GM23338 (cell line): ENCODE data around the gene MAP1B. TPM values are rescaled to one million over a fixed set of nuclear protein-coding genes. Genes with fewer than 3 reads are reported as not detected.
A peak's percentile ranks its signal among the peaks of the same experiment; 100 is the strongest.
"Not testable (repeated sequence)": the region's sequence is repeated elsewhere in the genome, so short reads cannot be mapped to it uniquely, and the experiment has no call there.

Source experiments
- ATAC-seq: fragments of 200-7000 bp; cut with Tn5 transposase; 3 replicates; pipeline ENCODE4 v1.9.1; 2020
- DNase-seq: peaks from one replicate; pipeline ENCODE4 v3.0.0-alpha.2; 2015; ENCODE audit warnings: low spot score
- H2AFZ ChIP-seq: fragments of 200-600 bp; sonication (generic); 2 replicates; pipeline ENCODE4 v1.8.0; 2016; ENCODE audit warnings: antibody characterized with exemption, mild to moderate bottlenecking, moderate library complexity
- H3F3A ChIP-seq: fragments of 200-600 bp; sonication (generic); replicated peaks from 2 replicates; pipeline ENCODE4 v1.8.0; 2017; ENCODE audit warnings: antibody characterized with exemption, mixed run types, low read depth
- H3K27ac ChIP-seq: fragments of 200-600 bp; sonication (generic); 2 replicates; pipeline ENCODE4 v1.6.1; 2016; ENCODE audit warnings: low read depth
- H3K27me3 ChIP-seq: fragments of 200-600 bp; sonication (generic); 2 replicates; pipeline ENCODE4 v1.8.0; 2016; ENCODE audit warnings: mild to moderate bottlenecking, mixed run types, moderate library complexity; ENCODE audit not compliant: insufficient read depth
- H3K36me3 ChIP-seq: fragments of 200-600 bp; sonication (generic); 2 replicates; pipeline ENCODE4 v1.8.0; 2016; ENCODE audit warnings: mild to moderate bottlenecking; ENCODE audit not compliant: insufficient read depth
- H3K4me1 ChIP-seq: fragments of 200-600 bp; sonication (generic); 2 replicates; pipeline ENCODE4 v1.8.0; 2016; ENCODE audit warnings: mild to moderate bottlenecking, moderate library complexity; ENCODE audit not compliant: insufficient read depth
- H3K4me2 ChIP-seq: fragments of 200-600 bp; sonication (generic); 2 replicates; pipeline ENCODE4 v1.7.1; 2017; ENCODE audit warnings: mixed run types
- H3K4me3 ChIP-seq: fragments of 200-600 bp; sonication (generic); 2 replicates; pipeline ENCODE4 v1.6.1; 2016; ENCODE audit warnings: mixed run types
- H3K79me2 ChIP-seq: fragments of 200-600 bp; sonication (generic); replicated peaks from 2 replicates; pipeline ENCODE4 v1.8.0; 2017; ENCODE audit warnings: mild to moderate bottlenecking; ENCODE audit not compliant: insufficient read depth
- H3K9me2 ChIP-seq: fragments of 200-600 bp; sonication (generic); 2 replicates; pipeline ENCODE4 v1.8.0; 2017; ENCODE audit not compliant: insufficient read depth
- H4K20me1 ChIP-seq: fragments of 200-600 bp; sonication (generic); replicated peaks from 2 replicates; pipeline ENCODE4 v1.8.0; 2017; ENCODE audit warnings: mild to moderate bottlenecking; ENCODE audit not compliant: insufficient read depth
- H3K27ac Mint-ChIP-seq: 2 replicates; pipeline ENCODE4 v1.8.0; 2020; ENCODE audit warnings: inconsistent platforms, mild to moderate bottlenecking, moderate library complexity, mixed read lengths
- H3K27me3 Mint-ChIP-seq: 3 replicates; pipeline ENCODE4 v1.8.0; 2022; ENCODE audit warnings: low read depth, mild to moderate bottlenecking, moderate library complexity, mixed read lengths, inconsistent platforms; ENCODE audit not compliant: insufficient read depth, poor library complexity
- H3K36me3 Mint-ChIP-seq: 3 replicates; pipeline ENCODE4 v1.8.0; 2021; ENCODE audit warnings: low read depth, mild to moderate bottlenecking, inconsistent platforms, moderate library complexity, mixed read lengths
- H3K4me1 Mint-ChIP-seq: 3 replicates; pipeline ENCODE4 v1.8.0; 2020; ENCODE audit warnings: mild to moderate bottlenecking, inconsistent platforms, mixed read lengths
- H3K4me3 Mint-ChIP-seq: 3 replicates; pipeline ENCODE4 v1.8.0; 2021; ENCODE audit warnings: moderate library complexity, mild to moderate bottlenecking, inconsistent platforms, mixed read lengths
- H3K9me3 Mint-ChIP-seq: 3 replicates; pipeline ENCODE4 v1.8.0; 2020; ENCODE audit warnings: moderate library complexity, mild to moderate bottlenecking, inconsistent platforms, mixed read lengths
- CTCF ChIP-seq, 2 experiments: fragments of 200-600 bp in 1 of 2; sonication (generic) in 1 of 2; conservative IDR thresholded peaks; 2 replicates each; pipeline versions ENCODE4 v1.5.1 to v1.6.1; 2016 to 2017; ENCODE audit warnings: antibody characterized with exemption in 2 of 2, low read depth in 2 of 2, mild to moderate bottlenecking in 2 of 2, moderate library complexity in 1 of 2
- EZH2phosphoT487 ChIP-seq: fragments of 200-600 bp; sonication (generic); IDR thresholded peaks from one replicate; pipeline ENCODE4 v1.8.1; 2018; ENCODE audit warnings: antibody characterized with exemption; ENCODE audit not compliant: unreplicated experiment
- JUNB ChIP-seq: IDR thresholded peaks from one replicate; pipeline ENCODE4 v1.6.1; 2016; ENCODE audit warnings: antibody characterized with exemption; ENCODE audit not compliant: unreplicated experiment
- NANOG ChIP-seq: IDR thresholded peaks from 2 replicates; pipeline ENCODE4 v1.6.1; 2016; ENCODE audit warnings: antibody characterized with exemption, borderline replicate concordance
- POLR2AphosphoS5 ChIP-seq: IDR thresholded peaks from 2 replicates; pipeline ENCODE4 v1.6.1; 2016; ENCODE audit warnings: antibody characterized with exemption, low read depth
- REST ChIP-seq: IDR thresholded peaks from one replicate; pipeline ENCODE4 v1.6.1; 2018; ENCODE audit warnings: antibody characterized with exemption; ENCODE audit not compliant: unreplicated experiment
- STAT1 ChIP-seq: IDR thresholded peaks from one replicate; pipeline ENCODE4 v1.6.1; 2016; ENCODE audit warnings: antibody characterized with exemption; ENCODE audit not compliant: unreplicated experiment
- ZNF114 ChIP-seq: fragments of 250-450 bp; sonication (Bioruptor Pico); IDR thresholded peaks from 2 replicates; pipeline ENCODE4 v1.5.0; 2020; ENCODE audit warnings: mild to moderate bottlenecking, moderate library complexity
- ZNF331 ChIP-seq: fragments of 250-450 bp; sonication (Bioruptor Pico); IDR thresholded peaks from 2 replicates; pipeline ENCODE4 v1.5.0; 2020; ENCODE audit warnings: low read depth, mild to moderate bottlenecking, moderate library complexity
- polyA plus RNA-seq: library from polyadenylated mRNA; unstranded; fragments of >200 nt; fragmentation: Nextera tagmentation; extraction: Ambion mirVana; gene quantifications from 2 replicates; pipeline ENCODE4 v1.2.1, GENCODE V29; 2016
- total RNA-seq: library from RNA; depleted of rRNA; stranded (reverse); fragments of >200 nt; shearing (Covaris generic); gene quantifications from 2 replicates; pipeline ENCODE4 v1.2.3, GENCODE V29; 2014
- TF ChIP-seq, protein P1 (sequence below): IDR thresholded peaks from 2 replicates; pipeline ENCODE4 v1.6.1; 2016; ENCODE audit warnings: antibody characterized with exemption

The MAP1B gene
- total and polyA plus RNA-seq, 2 experiments from 2014 or later: 148 to 263 TPM

- TF ChIP-seq CTCF (conservative IDR thresholded peaks at IDR 0.05; ENCODE audit: low read depth in 2 of 2) (no peak), POLR2AphosphoS5 (no peak), STAT1 (no peak), EZH2phosphoT487 (no peak), ZNF114 (CRISPR knock-in tag) (no peak), JUNB (no peak), NANOG (no peak), ZNF331 (no peak), REST (no peak)
- TF ChIP-seq, protein P1, sequence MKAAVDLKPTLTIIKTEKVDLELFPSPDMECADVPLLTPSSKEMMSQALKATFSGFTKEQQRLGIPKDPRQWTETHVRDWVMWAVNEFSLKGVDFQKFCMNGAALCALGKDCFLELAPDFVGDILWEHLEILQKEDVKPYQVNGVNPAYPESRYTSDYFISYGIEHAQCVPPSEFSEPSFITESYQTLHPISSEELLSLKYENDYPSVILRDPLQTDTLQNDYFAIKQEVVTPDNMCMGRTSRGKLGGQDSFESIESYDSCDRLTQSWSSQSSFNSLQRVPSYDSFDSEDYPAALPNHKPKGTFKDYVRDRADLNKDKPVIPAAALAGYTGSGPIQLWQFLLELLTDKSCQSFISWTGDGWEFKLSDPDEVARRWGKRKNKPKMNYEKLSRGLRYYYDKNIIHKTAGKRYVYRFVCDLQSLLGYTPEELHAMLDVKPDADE: no peak
Measured at GRCh38 chr5:72170101-72170500, 62.8 kb downstream of the MAP1B start (continued).

- peak overlapping the region; percentile 20; the same call in 1 of the 2 replicates for H3K27ac Mint-ChIP-seq
- not testable (repeated sequence) for H3K4me3 Mint-ChIP-seq, H3K36me3 ChIP-seq, DNase-seq, H3F3A ChIP-seq, H3K27me3 Mint-ChIP-seq, ATAC-seq, H4K20me1 ChIP-seq, H3K36me3 Mint-ChIP-seq, H3K4me2 ChIP-seq, H3K79me2 ChIP-seq, H3K27ac ChIP-seq, H3K9me2 ChIP-seq, H3K9me3 Mint-ChIP-seq, H2AFZ ChIP-seq, H3K4me3 ChIP-seq, H3K27me3 ChIP-seq
- H3K4me1 ChIP-seq: peaks cover 41% of the 10 kb centered on the region
- H3K4me1 Mint-ChIP-seq: peaks cover 41% of the 10 kb centered on the region
Measured at GRCh38 chr5:72171181-72171580, 63.9 kb downstream of the MAP1B start.
